Peyer's patch (tissue), 4 donors: ENCODE measurements around the gene UGT8. TPM values are rescaled to one million over a fixed set of nuclear protein-coding genes. Genes with fewer than 3 reads are reported as not detected.

Experiments
- DNase-seq, 3 donors: peaks; one replicate each; pipeline ENCODE4 v3.0.0-alpha.2; 2017 to 2019
- H3K27ac ChIP-seq, 4 donors: fragments of 200-600 bp; sonication (generic); one replicate each; pipeline ENCODE4 v1.5.1; 2016 to 2019
- H3K27me3 ChIP-seq, 2 donors: fragments of 200-600 bp; sonication (generic); one replicate each; pipeline ENCODE4 v1.5.1; 2019
- H3K36me3 ChIP-seq, 3 donors: fragments of 200-600 bp; sonication (generic); one replicate each; pipeline ENCODE4 v1.5.1; 2016 to 2019
- H3K4me1 ChIP-seq, 4 donors: fragments of 200-600 bp; sonication (generic); one replicate each; pipeline ENCODE4 v1.5.1; 2016 to 2019
- H3K4me3 ChIP-seq, 4 donors: fragments of 200-600 bp; sonication (generic); 1 replicate in 3 of 4; 2 replicates in 1 of 4; pipeline ENCODE4 v1.5.1; 2016 to 2019; ENCODE audit warnings: mild to moderate bottlenecking in 1 of 4
- H3K9me3 ChIP-seq, 4 donors: fragments of 200-600 bp; sonication (generic); one replicate each; pipeline ENCODE4 v1.5.1; 2016 to 2019; ENCODE audit warnings: mild to moderate bottlenecking in 1 of 4
- POLR2A ChIP-seq, 2 donors: fragments of 450-650 bp; IDR thresholded peaks; one replicate each; pipeline ENCODE4 v1.5.1; 2017; ENCODE audit warnings: antibody characterized with exemption in 2 of 2, mild to moderate bottlenecking in 2 of 2, moderate library complexity in 2 of 2
- total RNA-seq, 4 donors: library from RNA; depleted of rRNA; stranded (reverse); fragments of >200 nt; gene quantifications; one replicate each; pipeline ENCODE4 v1.1.0, GENCODE V29; 2016
- TF ChIP-seq, protein P1 (sequence below), 6 experiments: fragments of 450-650 bp in 4 of 6; fragments of 200-600 bp in 2 of 6; sonication (generic) in 1 of 6; IDR thresholded peaks; one replicate each; pipeline ENCODE4 v1.5.1; 2017 to 2019; ENCODE audit warnings: antibody characterized with exemption in 6 of 6, mild to moderate bottlenecking in 3 of 6, moderate library complexity in 1 of 6

UGT8 gene
- total RNA-seq, 4 donors from 2014 or later = 25.6 to 78.0 (median 60.0) TPM

DNA sequence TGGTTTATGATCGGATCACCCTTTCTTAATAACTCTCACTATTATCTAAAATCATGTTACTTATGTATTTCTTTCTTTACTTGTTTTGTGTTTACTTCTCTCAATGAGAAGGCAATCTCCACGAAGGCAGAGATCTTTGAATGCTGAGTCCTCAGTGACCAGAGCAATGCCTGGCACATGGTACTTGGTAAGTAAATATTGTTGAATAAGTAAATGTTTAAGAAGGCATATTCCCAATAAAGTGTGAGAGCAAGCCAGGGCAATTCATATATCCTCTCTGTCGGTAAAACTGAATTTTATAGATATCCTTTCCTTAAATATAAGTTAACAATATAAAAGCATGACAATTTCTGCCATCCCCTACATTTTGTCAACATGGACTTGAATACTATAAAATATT lies 94.4 kb downstream of the UGT8 start:
- no peak for DNase-seq
- Histone ChIP-seq H3K27ac (no peak overlapping the region), H3K9me3 (no peaks in the 10 kb centered on the region), H3K4me3 (no peak overlapping the region), H3K36me3 (no peaks in the 10 kb centered on the region), H3K27me3 (no peaks in the 10 kb centered on the region), H3K4me1 (no peaks in the 10 kb centered on the region)
- TF ChIP-seq POLR2A (IDR thresholded peaks at IDR 0.05) = no peak
- TF ChIP-seq, protein P1, sequence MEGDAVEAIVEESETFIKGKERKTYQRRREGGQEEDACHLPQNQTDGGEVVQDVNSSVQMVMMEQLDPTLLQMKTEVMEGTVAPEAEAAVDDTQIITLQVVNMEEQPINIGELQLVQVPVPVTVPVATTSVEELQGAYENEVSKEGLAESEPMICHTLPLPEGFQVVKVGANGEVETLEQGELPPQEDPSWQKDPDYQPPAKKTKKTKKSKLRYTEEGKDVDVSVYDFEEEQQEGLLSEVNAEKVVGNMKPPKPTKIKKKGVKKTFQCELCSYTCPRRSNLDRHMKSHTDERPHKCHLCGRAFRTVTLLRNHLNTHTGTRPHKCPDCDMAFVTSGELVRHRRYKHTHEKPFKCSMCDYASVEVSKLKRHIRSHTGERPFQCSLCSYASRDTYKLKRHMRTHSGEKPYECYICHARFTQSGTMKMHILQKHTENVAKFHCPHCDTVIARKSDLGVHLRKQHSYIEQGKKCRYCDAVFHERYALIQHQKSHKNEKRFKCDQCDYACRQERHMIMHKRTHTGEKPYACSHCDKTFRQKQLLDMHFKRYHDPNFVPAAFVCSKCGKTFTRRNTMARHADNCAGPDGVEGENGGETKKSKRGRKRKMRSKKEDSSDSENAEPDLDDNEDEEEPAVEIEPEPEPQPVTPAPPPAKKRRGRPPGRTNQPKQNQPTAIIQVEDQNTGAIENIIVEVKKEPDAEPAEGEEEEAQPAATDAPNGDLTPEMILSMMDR (IDR thresholded peaks at IDR 0.05) = no peak

DNA sequence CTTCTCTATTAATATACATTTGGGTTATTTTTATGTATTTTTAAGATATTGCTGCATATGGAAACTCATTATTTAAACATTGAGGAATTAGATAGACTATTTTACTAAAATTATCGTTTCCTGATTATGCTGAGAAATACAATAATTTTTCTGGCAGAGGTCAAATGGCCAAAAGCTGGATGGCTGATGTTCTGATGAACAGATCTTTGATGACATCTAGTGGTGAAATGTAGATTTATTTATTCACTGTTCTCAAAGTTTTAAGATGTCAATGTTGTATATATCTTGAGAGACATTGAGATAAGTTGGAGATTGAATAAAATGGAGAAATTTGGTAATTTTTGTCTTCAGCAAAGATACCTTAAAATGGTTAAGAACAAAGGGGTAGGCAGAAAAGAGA lies 96.2 kb downstream of the UGT8 start:
- no peak for DNase-seq
- H3K36me3 ChIP-seq = no peaks in the 10 kb centered on the region
- TF ChIP-seq, protein P1 (IDR thresholded peaks at IDR 0.05) = peak in 5 of 6 experiments; percentile 32 to 79 (median 73)
- no peak for TF ChIP-seq POLR2A (IDR thresholded peaks at IDR 0.05)
- H3K27ac ChIP-seq = no peak overlapping the region
- H3K27me3 ChIP-seq = no peaks in the 10 kb centered on the region
- no peaks in the 10 kb centered on the region for H3K4me1 ChIP-seq
- no peaks in the 10 kb centered on the region for H3K9me3 ChIP-seq
- no peak overlapping the region for H3K4me3 ChIP-seq

DNA sequence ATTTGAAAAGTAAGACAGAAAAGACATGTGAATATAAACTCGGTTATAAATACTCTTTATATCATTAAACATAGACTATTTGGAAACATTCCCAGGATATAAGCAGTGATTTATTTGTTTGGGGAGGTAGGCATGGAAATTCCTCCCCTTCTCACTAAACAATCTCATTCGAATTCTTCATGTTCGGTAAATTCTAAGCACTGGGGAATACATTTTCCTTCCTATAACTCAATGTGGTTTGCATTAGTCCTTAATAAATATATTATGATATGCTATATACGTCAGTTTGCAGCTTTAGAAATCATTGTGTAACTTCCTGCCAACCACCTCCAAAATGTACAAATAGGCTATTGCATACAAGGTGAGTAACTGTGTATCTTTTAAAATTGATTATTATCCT lies 99.6 kb downstream of the UGT8 start:
- H3K36me3 ChIP-seq = no peaks in the 10 kb centered on the region
- DNase-seq = no peak
- H3K9me3 ChIP-seq = no peaks in the 10 kb centered on the region
- no peak overlapping the region for H3K27ac ChIP-seq
- no peaks in the 10 kb centered on the region for H3K4me1 ChIP-seq
- no peak overlapping the region for H3K4me3 ChIP-seq
- no peaks in the 10 kb centered on the region for H3K27me3 ChIP-seq
- TF ChIP-seq, protein P1 (IDR thresholded peaks at IDR 0.05) = no peak
- no peak for TF ChIP-seq POLR2A (IDR thresholded peaks at IDR 0.05)

DNA sequence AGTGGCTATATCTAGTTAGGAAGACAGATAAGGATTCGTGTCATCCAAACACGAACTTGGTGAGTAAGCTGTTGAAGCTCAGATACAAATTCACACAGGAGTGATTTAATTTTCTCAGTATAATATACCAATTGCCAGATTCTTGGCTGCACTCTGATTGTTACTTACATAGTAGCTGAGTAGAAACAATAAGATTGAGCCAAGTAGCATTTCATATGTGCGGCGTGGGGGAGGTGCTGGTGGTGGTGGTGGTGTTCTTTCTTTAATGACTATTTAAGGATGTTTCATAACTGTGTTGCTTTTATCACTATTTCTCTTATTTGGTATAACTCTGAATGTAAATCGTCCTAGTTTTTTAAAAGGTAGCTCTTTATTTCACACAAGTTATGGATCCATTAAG lies 102.9 kb downstream of the UGT8 start:
- Histone ChIP-seq H3K9me3 (no peaks in the 10 kb centered on the region), H3K4me1 (no peaks in the 10 kb centered on the region), H3K27ac (no peak overlapping the region), H3K36me3 (no peaks in the 10 kb centered on the region), H3K4me3 (no peak overlapping the region), H3K27me3 (no peaks in the 10 kb centered on the region)
- DNase-seq = no peak
- no peak for TF ChIP-seq POLR2A (IDR thresholded peaks at IDR 0.05)
- TF ChIP-seq, protein P1 (IDR thresholded peaks at IDR 0.05) = no peak

DNA sequence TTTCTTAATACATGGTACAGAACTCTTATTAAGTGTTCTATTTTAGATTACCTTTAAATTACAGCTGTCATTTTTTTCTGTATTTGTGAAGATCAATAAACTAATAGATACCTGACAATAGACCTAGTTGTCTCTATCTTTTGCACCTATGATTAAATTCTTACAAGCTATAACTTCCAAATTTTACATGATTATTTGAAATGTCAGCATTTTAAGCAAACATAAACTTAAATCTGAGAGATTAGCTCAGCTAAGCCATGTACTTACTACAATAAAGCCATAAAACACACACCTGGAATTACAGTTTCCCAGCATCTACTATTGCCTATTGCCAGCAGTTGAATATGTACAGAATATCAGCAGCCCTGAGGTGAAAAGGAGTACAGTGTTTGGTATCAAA lies 118.8 kb downstream of the UGT8 start:
- Histone ChIP-seq H3K27me3 (no peaks in the 10 kb centered on the region), H3K27ac (no peak overlapping the region), H3K4me3 (no peak overlapping the region), H3K4me1 (no peaks in the 10 kb centered on the region), H3K9me3 (no peaks in the 10 kb centered on the region), H3K36me3 (no peaks in the 10 kb centered on the region)
- DNase-seq = no peak
- TF ChIP-seq POLR2A (IDR thresholded peaks at IDR 0.05) = no peak
- TF ChIP-seq, protein P1 (IDR thresholded peaks at IDR 0.05) = no peak

DNA sequence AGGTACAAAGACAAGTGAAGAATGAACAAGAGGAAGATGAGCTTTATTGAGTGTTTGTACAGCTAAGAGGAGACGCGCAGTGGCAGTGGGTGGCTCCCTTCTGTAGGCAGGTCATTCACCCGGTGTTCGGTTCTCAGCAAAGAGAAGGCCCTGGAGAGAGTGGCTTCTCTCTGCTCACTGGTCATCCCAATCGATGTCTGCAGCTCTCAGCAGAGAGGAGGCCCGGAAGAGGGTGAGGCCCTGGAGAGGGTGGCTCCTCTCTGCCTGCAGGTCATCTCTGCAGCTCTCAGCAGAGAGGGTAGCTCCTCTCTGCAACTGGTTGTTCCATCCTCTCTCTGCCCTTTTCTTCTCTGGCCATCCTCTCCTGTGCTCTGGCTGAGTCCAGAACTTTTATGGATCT lies 126.5 kb downstream of the UGT8 start:
- H3K27me3 ChIP-seq = no peaks in the 10 kb centered on the region
- H3K4me3 ChIP-seq = no peak overlapping the region
- no peaks in the 10 kb centered on the region for H3K4me1 ChIP-seq
- no peak overlapping the region for H3K27ac ChIP-seq
- no peaks in the 10 kb centered on the region for H3K9me3 ChIP-seq
- no peak for DNase-seq
- H3K36me3 ChIP-seq = no peaks in the 10 kb centered on the region
- no peak for TF ChIP-seq POLR2A (IDR thresholded peaks at IDR 0.05)
- TF ChIP-seq, protein P1 (IDR thresholded peaks at IDR 0.05) = no peak
